NT2/D1 (cell line): ENCODE results near the gene CUZD1.

Source experiments
- SUZ12 ChIP-seq: IDR thresholded peaks from 2 replicates; pipeline ENCODE4 v1.6.1; 2011; ENCODE audit not compliant: insufficient read length, insufficient read depth; ENCODE audit errors: extremely low read depth
- YY1 ChIP-seq: IDR thresholded peaks from 2 replicates; pipeline ENCODE4 v1.6.1; 2011; ENCODE audit not compliant: insufficient read length, insufficient read depth
- ZNF274 ChIP-seq: IDR thresholded peaks from 2 replicates; pipeline ENCODE4 v1.6.1; 2011; ENCODE audit warnings: mild to moderate bottlenecking, low read depth, low read length

DNA sequence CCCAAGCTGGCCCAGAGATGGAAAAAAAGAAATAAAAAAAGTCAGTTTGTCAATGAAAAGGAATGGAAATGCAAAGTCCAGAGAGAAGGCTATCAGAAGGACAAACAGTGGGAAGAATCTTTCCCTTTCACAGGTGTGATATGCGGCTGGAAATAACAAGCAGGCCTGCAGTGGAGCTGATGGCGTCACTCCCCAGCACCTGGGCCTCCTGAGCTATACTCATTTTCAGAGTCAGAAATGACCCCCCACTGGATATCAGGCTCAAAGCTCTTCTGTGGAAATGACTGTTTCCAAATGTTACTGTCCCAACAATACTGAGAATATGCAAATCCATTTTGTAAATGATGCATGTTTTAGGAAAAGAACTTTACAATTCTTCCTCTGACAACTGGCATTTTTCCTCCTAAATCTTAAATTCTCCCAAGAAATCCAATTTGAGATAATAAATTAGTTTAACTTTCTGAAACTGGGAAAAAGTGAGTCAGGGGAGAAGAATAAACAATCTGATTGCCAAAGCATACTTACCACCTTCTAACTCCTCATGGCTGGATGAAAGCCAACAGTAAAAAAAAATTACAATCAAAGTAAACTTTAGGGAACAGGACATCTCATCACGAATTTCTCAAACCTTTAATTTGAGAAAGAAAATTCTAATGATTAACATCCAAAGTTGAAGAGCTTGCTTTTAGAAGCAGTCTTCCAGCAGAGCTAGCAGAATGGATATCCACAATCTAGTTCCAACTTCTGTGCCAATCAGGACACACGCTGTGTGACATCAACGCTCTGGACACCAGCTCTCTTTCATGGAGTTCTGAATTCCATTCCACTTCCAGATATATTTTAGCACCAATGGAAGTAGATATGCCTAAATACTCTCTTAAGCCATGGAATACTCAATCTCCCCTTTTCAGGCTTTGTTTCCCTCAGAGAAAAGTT, 5.3 kb upstream of the CUZD1 start:
- TF ChIP-seq YY1 (no peak), ZNF274 (no peak), SUZ12 (no peak)
